Naive thymus-derived CD4-positive, alpha-beta T cell (primary cell): ENCODE results near the gene ATP5F1E. TPM values are rescaled to one million over a fixed set of nuclear protein-coding genes. Genes with fewer than 3 reads are reported as not detected.
"Not testable (repeated sequence)": the region's sequence is repeated elsewhere in the genome, so short reads cannot be mapped to it uniquely, and the experiment has no call there.

ENCODE experiments used
- ATAC-seq: fragments of 150-1000 bp; cut with Tn5 transposase; 2 replicates; pipeline ENCODE4 v1.10.0; 2021; ENCODE audit warnings: mild to moderate bottlenecking, moderate library complexity
- CTCF ChIA-PET: fragments of 350-600 bp; sonication (Branson Sonifier 250); formaldehyde crosslinking; loops from one replicate; lab custom pipeline; 2021; ENCODE audit warnings: antibody characterized with exemption; lab: Charles Lee
- POLR2A ChIA-PET: fragments of 350-600 bp; sonication (Branson Sonifier 250); formaldehyde crosslinking; loops from one replicate; lab custom pipeline; 2021; ENCODE audit warnings: antibody characterized with exemption, inconsistent platforms; lab: Charles Lee
- DNase-seq, 9 donors: peaks; one replicate each; pipeline versions ENCODE4 v3.0.0 to v3.0.0-alpha.2; 2020 to 2022; ENCODE audit warnings: mixed read lengths in 1 of 9
- H3K27ac ChIP-seq: one replicate; pipeline ENCODE4 v1.7.0; 2013; ENCODE audit warnings: mild to moderate bottlenecking, low read depth, low read length, moderate library complexity
- H3K27me3 ChIP-seq, 2 donors: one replicate each; pipeline ENCODE4 v1.7.0; 2013; ENCODE audit warnings: low read length in 2 of 2, mild to moderate bottlenecking in 2 of 2, moderate library complexity in 2 of 2; ENCODE audit not compliant: control insufficient read depth in 2 of 2, insufficient read depth in 2 of 2
- H3K36me3 ChIP-seq, 3 experiments: 1 replicate in 2 of 3; 2 replicates in 1 of 3; pipeline ENCODE4 v1.7.0; 2013; ENCODE audit warnings: low read length in 3 of 3, mild to moderate bottlenecking in 3 of 3, moderate library complexity in 1 of 3; ENCODE audit not compliant: insufficient read depth in 3 of 3, control insufficient read depth in 2 of 3
- H3K4me1 ChIP-seq, 2 donors: one replicate each; pipeline ENCODE4 v1.7.0; 2013; ENCODE audit warnings: low read length in 2 of 2, mild to moderate bottlenecking in 2 of 2, moderate library complexity in 1 of 2; ENCODE audit not compliant: control insufficient read depth in 2 of 2, insufficient read depth in 2 of 2
- H3K4me3 ChIP-seq: 2 replicates; pipeline ENCODE4 v1.7.0; 2013; ENCODE audit warnings: mild to moderate bottlenecking, low read length
- H3K9me3 ChIP-seq, 3 experiments: 1 replicate in 2 of 3; 2 replicates in 1 of 3; pipeline ENCODE4 v1.7.0; 2013; ENCODE audit warnings: low read length in 3 of 3; ENCODE audit not compliant: control insufficient read depth in 2 of 3
- H3K27ac Mint-ChIP-seq, 9 donors: one replicate each; pipeline ENCODE4 v1.8.0; 2020 to 2022; ENCODE audit warnings: mixed read lengths in 9 of 9, mild to moderate bottlenecking in 8 of 9, moderate library complexity in 5 of 9, inconsistent platforms in 2 of 9
- H3K27me3 Mint-ChIP-seq, 5 donors: one replicate each; pipeline ENCODE4 v1.8.0; 2021 to 2022; ENCODE audit warnings: mixed read lengths in 5 of 5, mild to moderate bottlenecking in 1 of 5
- H3K36me3 Mint-ChIP-seq, 5 donors: one replicate each; pipeline ENCODE4 v1.8.0; 2020 to 2022; ENCODE audit warnings: mixed read lengths in 5 of 5, mild to moderate bottlenecking in 3 of 5, inconsistent platforms in 1 of 5
- H3K4me1 Mint-ChIP-seq, 7 donors: one replicate each; pipeline ENCODE4 v1.8.0; 2020 to 2022; ENCODE audit warnings: mixed read lengths in 7 of 7, mild to moderate bottlenecking in 3 of 7, inconsistent platforms in 1 of 7
- H3K4me3 Mint-ChIP-seq, 10 donors: one replicate each; pipeline ENCODE4 v1.8.0; 2020 to 2022; ENCODE audit warnings: mild to moderate bottlenecking in 10 of 10, mixed read lengths in 10 of 10, moderate library complexity in 6 of 10, inconsistent platforms in 2 of 10
- H3K9me3 Mint-ChIP-seq, 11 donors: one replicate each; pipeline ENCODE4 v1.8.0; 2020 to 2022; ENCODE audit warnings: mixed read lengths in 11 of 11, mild to moderate bottlenecking in 4 of 11, inconsistent platforms in 1 of 11, moderate library complexity in 1 of 11
- intact Hi-C, 2 donors: fragments of 100-400 bp; cut with micrococcal nuclease; formaldehyde crosslinking; loops; one replicate each; pipeline ENCODE4 v1.15.1; 2023
- polyA plus RNA-seq, 2 donors: library from polyadenylated mRNA; unstranded; fragments of 300-500 nt; fragmentation: Illumina TruSeq; gene quantifications; one replicate each; pipeline ENCODE4 v1.2.3, GENCODE V29; 2021
- total RNA-seq, 6 experiments: library from RNA in 5 of 6; stranded (reverse) in 5 of 6; gene quantifications; 1 replicate in 5 of 6; 2 replicates in 1 of 6; pipeline ENCODE4 v1.2.3 and lab custom pipeline; 2021 to 2026

ATP5F1E gene
- total and polyA plus RNA-seq, 7 experiments from 2014 or later, result 31.4 to 81.7 (median 67.4) TPM

GRCh38 chr20:59013031-59013951 is 18.8 kb downstream of the ATP5F1E start:
- no peaks in the 10 kb centered on the region for H3K27me3 ChIP-seq
- Mint-ChIP-seq H3K4me1 (peaks cover 24 to 53% (median 47%) of the 10 kb centered on the region in 7 donors), H3K9me3 (no peaks in the 10 kb centered on the region), H3K27me3 (no peaks in the 10 kb centered on the region), H3K4me3 (peak overlapping the region in 6 of 10 donors; percentile 2 to 56 (median 22)), H3K27ac (peak overlapping the region in 5 of 9 donors; percentile 12 to 84 (median 55)), H3K36me3 (no peaks in the 10 kb centered on the region)
- ATAC-seq (no peak), DNase-seq (peak in 1 of 9 donors; percentile 13)
- H3K27ac ChIP-seq, result no peak overlapping the region
- ChIA-PET CTCF (no interaction called here), POLR2A (interaction anchor here (0.6 to 1.4 kb wide), 4 partner anchors 8 to 21 kb away, joined by 3 to 4 read pairs (median 4); partner anchors contain the start of gene ATP5F1E)
- H3K36me3 ChIP-seq, result no peaks in the 10 kb centered on the region
- H3K9me3 ChIP-seq, result no peaks in the 10 kb centered on the region
- intact Hi-C loops, result no loop called here
- H3K4me3 ChIP-seq, result no peak overlapping the region
- H3K4me1 ChIP-seq, result peaks cover 10 to 24% of the 10 kb centered on the region in 2 donors

- H3K27ac ChIP-seq, H3K27ac Mint-ChIP-seq, H3K36me3 ChIP-seq, H3K27me3 ChIP-seq, POLR2A ChIA-PET, CTCF ChIA-PET, H3K4me3 Mint-ChIP-seq, intact Hi-C loops, H3K27me3 Mint-ChIP-seq, H3K9me3 Mint-ChIP-seq, H3K9me3 ChIP-seq, ATAC-seq, DNase-seq, H3K36me3 Mint-ChIP-seq, H3K4me3 ChIP-seq: not testable (repeated sequence)
- H3K4me1 ChIP-seq, result peaks cover 10 to 19% of the 10 kb centered on the region in 2 donors
- H3K4me1 Mint-ChIP-seq, result peaks cover 21 to 47% (median 39%) of the 10 kb centered on the region in 7 donors
Observed at GRCh38 chr20:59011874-59012157, 20.3 kb downstream of the ATP5F1E start.

- ATAC-seq, result no peak
- Histone ChIP-seq H3K4me1 (peaks cover 13 to 17% of the 10 kb centered on the region in 2 donors), H3K9me3 (no peaks in the 10 kb centered on the region), H3K4me3 (no peak overlapping the region), H3K27ac (no peak overlapping the region), H3K27me3 (no peaks in the 10 kb centered on the region), H3K36me3 (no peaks in the 10 kb centered on the region)
- intact Hi-C loops, result no loop called here
- POLR2A ChIA-PET, result no interaction called here
- H3K4me3 Mint-ChIP-seq, result no peak overlapping the region
- peak overlapping the region in 1 of 9 donors; percentile 34 for H3K27ac Mint-ChIP-seq
- H3K4me1 Mint-ChIP-seq, result peaks cover 17 to 42% (median 33%) of the 10 kb centered on the region in 7 donors
- CTCF ChIA-PET, result no interaction called here
- no peaks in the 10 kb centered on the region for H3K36me3 Mint-ChIP-seq
- DNase-seq, result no peak
- H3K9me3 Mint-ChIP-seq, result no peaks in the 10 kb centered on the region
- H3K27me3 Mint-ChIP-seq, result no peaks in the 10 kb centered on the region
Observed at GRCh38 chr20:59010995-59011873, 20.9 kb downstream of the ATP5F1E start.

GRCh38 chr20:59010321-59010994 is 21.7 kb downstream of the ATP5F1E start:
- ATAC-seq, result no peak
- H3K4me3 Mint-ChIP-seq, result no peak overlapping the region

GRCh38 chr20:59008715-59009336 is 23.3 kb downstream of the ATP5F1E start:
- H3K27ac ChIP-seq, result no peak overlapping the region
- ATAC-seq (no peak), DNase-seq (no peak)
- H3K4me3 Mint-ChIP-seq, result peak overlapping the region in 3 of 10 donors; percentile 75 to 81 (median 80)
- no peak overlapping the region for H3K4me3 ChIP-seq
- H3K27me3 Mint-ChIP-seq, result no peaks in the 10 kb centered on the region
- intact Hi-C loops, result no loop called here
- ChIA-PET CTCF (interaction anchor here (0.8 kb wide), 1 partner anchor 16 kb away, joined by 4 read pairs; no protein-coding TSS in a partner anchor), POLR2A (interaction anchor here (0.8 to 1.4 kb wide), 4 partner anchors 14 to 114 kb away, joined by 3 to 5 read pairs (median 3); partner anchors contain the start of gene ATP5F1E)
- peak overlapping the region in 2 of 9 donors; percentile 13 to 76 for H3K27ac Mint-ChIP-seq
- H3K36me3 Mint-ChIP-seq, result peaks cover 0 to 5% (median 0%) of the 10 kb centered on the region in 5 donors
- peaks cover 25 to 26% of the 10 kb centered on the region in 2 donors for H3K4me1 ChIP-seq
- no peaks in the 10 kb centered on the region for H3K9me3 ChIP-seq
- no peaks in the 10 kb centered on the region for H3K9me3 Mint-ChIP-seq
- peaks cover 28 to 50% (median 43%) of the 10 kb centered on the region in 7 donors for H3K4me1 Mint-ChIP-seq
- no peaks in the 10 kb centered on the region for H3K36me3 ChIP-seq
- H3K27me3 ChIP-seq, result no peaks in the 10 kb centered on the region

More at GRCh38 chr20:59010321-59010994, 21.7 kb downstream of the ATP5F1E start:
- peak overlapping the region in 1 of 9 donors; percentile 2 for H3K27ac Mint-ChIP-seq
- intact Hi-C loops, result no loop called here
- no peak overlapping the region for H3K27ac ChIP-seq
- POLR2A ChIA-PET, result interaction anchor here (0.7 to 0.8 kb wide), 2 partner anchors 22 to 29 kb away, joined by 4 to 5 read pairs; partner anchors contain the start of gene ATP5F1E
- no peak overlapping the region for H3K4me3 ChIP-seq
- no peaks in the 10 kb centered on the region for H3K36me3 Mint-ChIP-seq
- no peaks in the 10 kb centered on the region for H3K27me3 ChIP-seq
- DNase-seq, result no peak
- peaks cover 20 to 45% (median 35%) of the 10 kb centered on the region in 7 donors for H3K4me1 Mint-ChIP-seq
- CTCF ChIA-PET, result no interaction called here
- H3K9me3 Mint-ChIP-seq, result no peaks in the 10 kb centered on the region
- peaks cover 20 to 22% of the 10 kb centered on the region in 2 donors for H3K4me1 ChIP-seq
- H3K9me3 ChIP-seq, result no peaks in the 10 kb centered on the region
- no peaks in the 10 kb centered on the region for H3K36me3 ChIP-seq
- no peaks in the 10 kb centered on the region for H3K27me3 Mint-ChIP-seq
